C1 segment of cervical spinal cord (tissue), 14 donors: ENCODE results near the gene NWD2.

ENCODE experiments used
- DNase-seq, 14 donors: peaks; one replicate each; lab custom pipeline; 2025; lab: John Stamatoyannopoulos, UW

Gene NWD2

DNA sequence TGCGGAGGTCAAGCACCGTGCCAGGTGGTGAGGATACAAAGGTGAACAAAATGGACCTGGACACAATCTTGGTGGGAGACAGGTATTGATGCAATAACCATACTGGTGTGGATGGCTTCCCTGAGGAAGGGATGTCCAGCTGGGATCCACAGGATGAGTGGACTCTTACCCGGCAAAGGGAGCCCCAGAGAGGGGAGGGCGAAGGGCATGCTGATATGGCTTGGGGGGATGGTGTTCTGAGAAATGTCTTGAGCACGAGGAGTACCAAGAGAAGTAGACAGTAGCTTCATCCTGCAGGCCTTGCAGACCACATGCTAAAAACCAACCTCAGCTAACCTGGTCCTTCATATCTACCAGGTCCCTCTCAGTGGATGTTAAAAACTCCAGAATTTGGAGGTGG lies 220.8 kb downstream of the NWD2 start:
- DNase-seq = no peak

DNA sequence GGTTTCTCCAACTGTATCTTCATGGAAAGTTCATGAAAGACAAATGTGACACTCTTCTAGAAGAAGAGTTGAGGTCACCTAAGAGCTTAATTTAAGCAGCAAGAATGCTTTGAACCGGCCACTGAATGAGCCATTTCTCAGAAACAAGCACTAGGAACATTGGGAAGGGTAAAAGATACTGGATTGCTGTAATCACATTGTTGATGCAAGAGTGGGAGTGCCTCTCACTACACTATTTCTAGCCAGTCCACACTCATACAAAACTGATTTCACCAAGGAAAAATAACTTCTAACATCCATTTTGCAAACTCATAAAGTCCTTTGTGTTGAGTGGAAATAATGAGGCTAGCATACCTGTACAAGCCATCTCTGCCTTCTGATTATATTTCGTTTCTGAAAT lies 221.3 kb downstream of the NWD2 start:
- no peak for DNase-seq

DNA sequence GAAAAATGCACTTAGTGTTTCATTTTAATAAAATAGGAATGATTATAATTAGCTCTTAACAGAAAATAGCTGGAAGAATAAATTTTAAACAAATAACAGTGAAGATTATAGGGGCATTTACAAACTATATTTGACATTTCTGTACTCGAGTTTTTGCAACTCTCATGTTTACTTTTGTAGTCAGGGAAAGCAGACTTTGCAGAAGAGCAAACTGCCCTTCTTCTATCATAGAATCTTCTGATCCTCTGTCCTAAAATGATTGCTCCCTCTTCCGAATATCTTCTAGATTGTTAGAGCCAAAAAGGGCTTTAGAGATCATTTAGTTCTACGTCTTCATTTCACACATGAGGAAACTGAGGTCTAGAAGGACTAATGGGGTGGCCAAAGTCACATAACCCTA lies 222.7 kb downstream of the NWD2 start:
- DNase-seq = no peak

- DNase-seq = no peak
Observed at GRCh38 chr4:37467824-37468223, 223.3 kb downstream of the NWD2 start.

- DNase-seq = no peak
Observed at GRCh38 chr4:37469286-37469685, 224.7 kb downstream of the NWD2 start.

GRCh38 chr4:37470245-37470644 lies 225.7 kb downstream of the NWD2 start:
- no peak for DNase-seq

GRCh38 chr4:37471093-37471492 lies 226.6 kb downstream of the NWD2 start:
- DNase-seq = no peak

GRCh38 chr4:37471971-37472370 lies 227.4 kb downstream of the NWD2 start:
- DNase-seq = peak in 3 of 14 donors; percentile 3 to 11 (median 7)

DNA sequence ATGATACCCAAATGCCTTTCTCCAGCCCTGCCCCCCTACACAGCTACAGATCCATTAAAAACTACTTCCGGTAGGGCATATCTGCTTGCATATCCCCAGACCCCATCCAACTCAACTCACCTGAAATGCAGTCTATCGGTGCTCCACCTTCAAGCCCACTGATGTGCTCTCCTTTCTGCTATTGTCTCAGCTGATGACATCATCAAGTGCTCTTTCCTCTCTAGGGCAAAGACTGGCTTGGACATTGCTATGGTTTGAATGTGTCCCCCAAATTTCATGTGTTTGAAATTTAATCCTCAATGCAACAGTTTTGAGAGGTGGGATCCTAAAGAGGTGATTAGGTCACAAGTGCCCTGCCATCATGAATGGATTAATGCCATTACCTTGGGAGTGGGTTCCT lies 229.3 kb downstream of the NWD2 start:
- DNase-seq = no peak

DNA sequence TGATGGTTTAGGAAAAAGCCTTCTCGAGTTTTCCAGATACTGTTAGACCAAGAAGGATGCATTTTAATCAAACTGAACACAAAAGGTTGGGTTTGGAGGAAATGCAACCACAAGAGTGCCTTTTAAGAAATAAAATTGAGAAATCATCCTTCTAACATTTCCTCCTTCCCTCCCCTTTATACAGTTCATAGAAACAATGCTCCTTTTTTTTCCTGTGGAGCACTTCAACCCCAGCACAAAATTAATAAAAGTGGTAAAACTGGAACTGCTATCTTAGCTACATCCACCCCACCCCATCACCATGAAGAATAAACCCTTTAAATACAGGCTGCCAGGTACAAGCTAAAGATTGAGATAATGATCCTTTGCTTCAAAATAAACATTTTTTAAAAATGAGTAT lies 230.5 kb downstream of the NWD2 start:
- DNase-seq = no peak

DNA sequence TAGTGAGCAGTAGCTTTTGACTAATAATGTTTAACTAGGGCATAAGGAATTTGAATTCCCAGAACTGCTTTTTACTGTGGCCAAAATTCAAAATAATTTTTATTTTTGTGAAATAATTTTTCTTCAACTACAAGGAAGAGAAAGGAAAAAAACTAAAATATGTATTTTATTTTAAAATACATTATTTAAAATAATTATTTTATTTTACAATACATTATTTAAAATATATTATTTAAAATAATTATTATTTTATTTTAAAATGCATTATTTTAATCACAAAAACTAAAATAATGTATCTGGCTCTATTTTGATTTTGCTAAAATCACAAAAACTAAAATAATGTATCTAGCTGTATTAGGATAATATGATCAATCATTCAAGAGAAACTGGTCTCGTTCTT lies 231.2 kb downstream of the NWD2 start:
- DNase-seq = no peak

DNA sequence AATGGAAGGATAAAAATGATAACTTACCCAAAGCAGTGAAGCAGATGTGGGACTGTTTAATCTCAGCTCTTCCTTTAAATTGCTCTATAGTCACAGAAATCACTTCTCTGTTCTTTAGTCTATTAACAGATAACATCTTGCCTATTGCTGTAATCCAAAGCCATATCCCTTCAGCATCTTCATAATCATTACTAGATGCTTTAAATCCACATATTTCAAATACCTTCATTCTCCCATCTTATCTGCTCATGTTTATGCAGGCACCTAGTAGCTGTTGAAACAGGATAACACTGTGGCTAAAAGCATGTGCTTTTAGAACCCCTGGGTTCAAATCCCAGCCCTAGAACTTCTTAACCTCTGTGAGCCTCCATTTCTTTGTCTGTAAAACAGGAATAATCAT lies 231.7 kb downstream of the NWD2 start:
- DNase-seq = peak in 1 of 14 donors; percentile 60

GRCh38 chr4:37476691-37477090 lies 232.1 kb downstream of the NWD2 start:
- DNase-seq = peak in 1 of 14 donors; percentile 71

GRCh38 chr4:37477126-37477525 lies 232.6 kb downstream of the NWD2 start:
- no peak for DNase-seq

GRCh38 chr4:37478151-37478550 lies 233.6 kb downstream of the NWD2 start:
- no peak for DNase-seq

- no peak for DNase-seq
Observed at GRCh38 chr4:37480509-37480908, 236.0 kb downstream of the NWD2 start.

DNA sequence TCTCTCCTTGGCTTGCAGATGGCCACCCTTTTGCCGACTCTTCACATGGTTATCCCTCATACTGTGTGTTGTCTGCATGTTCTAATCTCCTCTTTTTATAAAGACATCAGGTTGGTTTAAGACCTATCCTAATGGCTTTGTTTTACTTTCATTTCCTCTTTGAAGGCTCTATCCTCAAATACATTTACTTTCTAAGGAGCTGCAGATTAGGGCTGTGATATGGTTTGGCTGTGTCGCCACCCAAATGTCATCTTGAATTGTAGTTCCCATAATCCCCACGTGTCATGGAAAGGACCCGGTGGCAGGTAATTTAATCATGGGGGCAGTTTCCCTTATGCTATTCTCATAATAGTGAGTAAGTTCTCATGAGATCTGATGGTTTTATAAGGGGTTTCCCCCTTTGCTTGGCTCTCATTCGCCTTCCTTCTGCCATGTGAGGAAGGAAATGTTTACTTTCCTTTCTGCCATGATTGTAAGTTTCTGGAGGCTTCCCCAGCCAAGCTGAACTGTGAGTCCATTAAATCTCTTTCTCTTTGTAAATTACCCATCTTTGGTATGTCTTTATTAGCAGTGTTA lies 237.1 kb downstream of the NWD2 start:
- DNase-seq = no peak

DNA sequence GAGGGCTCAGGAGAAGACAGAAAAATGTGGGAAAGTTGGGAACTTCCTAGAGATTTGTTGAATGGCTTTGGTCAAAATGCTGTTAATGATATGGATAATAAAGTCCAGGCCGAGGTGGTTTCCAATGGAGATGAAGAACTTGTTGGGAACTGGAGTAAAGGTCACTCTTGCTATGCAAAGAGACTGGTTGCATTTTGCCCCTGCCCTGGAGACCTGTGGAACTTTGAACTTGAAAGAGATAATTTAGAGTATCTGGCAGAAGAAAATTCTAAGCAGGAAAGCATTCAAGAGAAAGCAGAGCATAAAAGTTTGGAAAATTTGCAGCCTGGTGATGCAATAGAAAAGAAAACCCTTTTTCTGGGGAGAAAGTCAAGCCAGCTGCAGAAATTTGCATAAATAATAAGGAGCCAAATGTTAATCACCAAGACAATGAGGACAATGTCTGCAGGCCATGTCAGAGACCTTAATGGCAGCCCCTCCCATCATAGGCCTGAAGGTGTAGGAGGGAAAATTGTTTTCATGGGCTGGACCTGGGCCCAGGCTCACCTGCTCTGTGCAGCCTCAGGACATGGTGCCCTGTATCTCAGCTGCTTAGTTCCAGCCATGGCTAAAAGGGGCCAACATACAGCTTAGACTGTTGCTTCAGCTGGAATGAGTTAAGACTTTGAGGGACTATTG lies 237.8 kb downstream of the NWD2 start:
- no peak for DNase-seq

DNA sequence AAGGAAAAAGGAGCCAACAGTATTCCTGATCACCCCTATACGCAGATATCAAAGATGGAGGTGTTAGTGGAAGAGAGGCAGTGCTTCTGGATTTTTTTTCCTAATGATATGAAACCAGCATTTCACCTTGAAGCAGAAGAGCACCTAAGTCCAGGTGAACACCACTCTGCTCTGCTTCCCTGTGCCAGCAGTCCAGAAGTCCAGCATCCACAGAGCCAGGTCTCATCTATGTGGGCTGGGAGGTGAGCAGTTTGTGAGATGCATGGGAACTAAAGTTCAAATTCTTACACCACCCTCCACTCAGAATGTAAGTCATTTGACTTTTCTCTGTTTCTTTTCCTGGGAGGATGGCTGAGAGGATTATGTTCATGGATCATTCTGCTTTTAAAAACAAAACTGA lies 239.1 kb downstream of the NWD2 start:
- no peak for DNase-seq

DNA sequence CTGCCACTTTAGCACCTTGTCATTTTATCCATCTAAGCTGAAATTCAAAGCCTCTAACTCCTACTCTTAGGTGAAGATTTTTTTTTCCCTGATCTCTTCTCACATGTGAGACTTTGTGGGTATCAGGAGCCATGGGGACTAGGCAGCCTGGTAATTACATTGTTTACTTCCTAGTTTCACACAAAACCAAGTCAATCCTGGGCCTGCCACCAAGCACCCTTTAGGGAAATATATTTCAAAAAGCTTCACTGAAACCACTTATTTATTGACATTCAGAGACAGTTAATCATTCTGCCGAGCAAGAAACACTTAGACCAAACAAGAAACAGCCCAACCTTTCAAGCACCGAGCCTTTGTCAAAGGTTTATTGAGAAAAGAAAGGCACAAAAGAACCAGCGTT lies 241.6 kb downstream of the NWD2 start:
- DNase-seq = no peak

GRCh38 chr4:37487668-37488067 lies 243.1 kb downstream of the NWD2 start:
- no peak for DNase-seq

- DNase-seq = no peak
Observed at GRCh38 chr4:37489697-37490096, 245.2 kb downstream of the NWD2 start.

GRCh38 chr4:37490391-37491347 lies 246.1 kb downstream of the NWD2 start:
- no peak for DNase-seq
